ENCODE data around the gene ATP5PB.

The ATP5PB gene

DNA sequence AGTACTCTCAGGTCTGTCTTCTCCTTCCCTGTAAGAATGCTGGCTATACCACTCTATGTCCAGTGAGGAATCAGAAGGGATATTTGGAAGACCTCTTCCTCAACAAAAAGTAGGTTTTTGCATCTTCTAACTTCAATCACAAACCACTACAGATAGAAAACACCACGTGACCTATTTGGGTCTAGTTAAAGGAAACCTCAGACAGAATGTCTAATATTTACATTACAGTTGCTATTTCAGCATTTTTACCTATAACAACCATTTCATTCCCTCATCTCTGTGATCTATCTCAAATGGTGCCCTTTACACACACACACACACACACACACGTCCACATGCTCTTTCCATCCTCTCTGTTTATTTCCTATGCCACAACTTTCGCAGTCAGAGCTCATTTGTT, 62.1 kb downstream of the ATP5PB start:
- ATAC-seq, result no peak
- TF ChIP-seq POU6F1 (CRISPR knock-in tag; IDR thresholded peaks at IDR 0.05; ENCODE audit: borderline replicate concordance, low read depth) (no peak), TOX (CRISPR knock-in tag; IDR thresholded peaks at IDR 0.05; ENCODE audit: borderline replicate concordance) (no peak), ZNF565 (CRISPR knock-in tag; conservative IDR thresholded peaks at IDR 0.05; ENCODE audit: low read depth) (no peak), OSR1 (CRISPR knock-in tag; IDR thresholded peaks at IDR 0.05) (no peak), ZNF8 (CRISPR knock-in tag; IDR thresholded peaks at IDR 0.05) (no peak), GLIS3 (CRISPR knock-in tag; IDR thresholded peaks at IDR 0.05) (no peak)
- TF ChIP-seq, protein P1, sequence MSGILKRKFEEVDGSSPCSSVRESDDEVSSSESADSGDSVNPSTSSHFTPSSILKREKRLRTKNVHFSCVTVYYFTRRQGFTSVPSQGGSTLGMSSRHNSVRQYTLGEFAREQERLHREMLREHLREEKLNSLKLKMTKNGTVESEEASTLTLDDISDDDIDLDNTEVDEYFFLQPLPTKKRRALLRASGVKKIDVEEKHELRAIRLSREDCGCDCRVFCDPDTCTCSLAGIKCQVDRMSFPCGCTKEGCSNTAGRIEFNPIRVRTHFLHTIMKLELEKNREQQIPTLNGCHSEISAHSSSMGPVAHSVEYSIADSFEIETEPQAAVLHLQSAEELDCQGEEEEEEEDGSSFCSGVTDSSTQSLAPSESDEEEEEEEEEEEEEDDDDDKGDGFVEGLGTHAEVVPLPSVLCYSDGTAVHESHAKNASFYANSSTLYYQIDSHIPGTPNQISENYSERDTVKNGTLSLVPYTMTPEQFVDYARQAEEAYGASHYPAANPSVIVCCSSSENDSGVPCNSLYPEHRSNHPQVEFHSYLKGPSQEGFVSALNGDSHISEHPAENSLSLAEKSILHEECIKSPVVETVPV (CRISPR knock-in tag; IDR thresholded peaks at IDR 0.05), result no peak
